Endothelial cell of umbilical vein (primary cell): ENCODE results near the gene SMYD4. TPM values are rescaled to one million over a fixed set of nuclear protein-coding genes. Genes with fewer than 3 reads are reported as not detected.

Experiments
- BruUV-seq: library from RNA; stranded (reverse); fragments of 400-500 nt; replicated peaks from 2 replicates; lab custom pipeline; 2021; lab: Mats Ljungman, UMichigan
- CTCF ChIA-PET: fragments of 300-600, 350-600 bp; sonication (Branson Sonifier 250); formaldehyde crosslinking; loops from one replicate; lab custom pipeline; 2021; ENCODE audit warnings: antibody characterized with exemption, inconsistent platforms; lab: Charles Lee
- POLR2A ChIA-PET: fragments of 300-600, 350-600 bp; sonication (Branson Sonifier 250); formaldehyde crosslinking; loops from one replicate; lab custom pipeline; 2021; ENCODE audit warnings: antibody characterized with exemption, inconsistent platforms; lab: Charles Lee
- DNase-seq: peaks from one replicate; pipeline ENCODE4 v3.0.0-alpha.2; 2011; ENCODE audit warnings: low read depth, low spot score
- FAIRE-seq: peaks from 2 replicates; lab custom pipeline; 2011; peaks lifted over from hg19 to GRCh38; lab: Jason Lieb, UNC
- H2AFZ ChIP-seq: 2 replicates; pipeline ENCODE4 v1.6.0; 2012; ENCODE audit warnings: low read depth, low read length, control low read depth, inconsistent platforms
- H3K27ac ChIP-seq: 2 replicates; pipeline ENCODE4 v1.5.1; 2011; ENCODE audit warnings: low read depth, mild to moderate bottlenecking, control low read depth, low read length, moderate library complexity; ENCODE audit not compliant: insufficient read depth
- H3K27me3 ChIP-seq, 2 experiments: 2 replicates each; pipeline versions ENCODE4 v1.6.0 to v1.6.1; 2011; ENCODE audit warnings: low read length in 2 of 2, mixed read lengths in 1 of 2; ENCODE audit not compliant: control insufficient read depth in 2 of 2, insufficient read depth in 2 of 2
- H3K36me3 ChIP-seq, 2 experiments: 2 replicates in 1 of 2; 3 replicates in 1 of 2; pipeline ENCODE4 v1.5.1; 2011; ENCODE audit warnings: low read length in 2 of 2, mild to moderate bottlenecking in 1 of 2, moderate library complexity in 1 of 2; ENCODE audit not compliant: control insufficient read depth in 2 of 2, insufficient read depth in 2 of 2; ENCODE audit errors: extremely low read depth in 1 of 2
- H3K4me1 ChIP-seq: 3 replicates; pipeline ENCODE4 v1.5.1; 2011; ENCODE audit warnings: mild to moderate bottlenecking, low read length; ENCODE audit not compliant: control insufficient read depth, insufficient read depth; ENCODE audit errors: extremely low read depth
- H3K4me2 ChIP-seq: 2 replicates; pipeline ENCODE4 v1.6.1; 2011; ENCODE audit warnings: low read length, control low read depth, mixed read lengths; ENCODE audit not compliant: insufficient read depth
- H3K4me3 ChIP-seq, 3 experiments: fragments of 200-600 bp in 1 of 3; sonication (generic), shearing (Covaris generic) in 1 of 3; replicated peaks in 1 of 3; 2 replicates each; pipeline ENCODE4 v1.5.1; 2011 to 2016; ENCODE audit warnings: control low read depth in 3 of 3, low read length in 3 of 3, mild to moderate bottlenecking in 2 of 3, inconsistent platforms in 1 of 3, low read depth in 1 of 3, moderate library complexity in 1 of 3; ENCODE audit not compliant: insufficient read depth in 1 of 3
- H3K79me2 ChIP-seq: 2 replicates; pipeline ENCODE4 v1.6.0; 2012; ENCODE audit warnings: low read length, inconsistent platforms; ENCODE audit not compliant: control insufficient read depth, insufficient read depth
- H3K9ac ChIP-seq: replicated peaks from 2 replicates; pipeline ENCODE3; 2011; ENCODE audit warnings: low read length, control low read depth; ENCODE audit not compliant: insufficient read depth; ENCODE audit errors: extremely low read depth
- H3K9me1 ChIP-seq: replicated peaks from 3 replicates; pipeline ENCODE4 v1.6.0; 2011; ENCODE audit warnings: mild to moderate bottlenecking, low read length; ENCODE audit not compliant: control insufficient read depth, insufficient read depth; ENCODE audit errors: extremely low read depth
- H3K9me3 ChIP-seq: replicated peaks from 2 replicates; pipeline ENCODE4 v1.5.1; 2012; ENCODE audit warnings: low read length, inconsistent platforms; ENCODE audit not compliant: control insufficient read depth, insufficient read depth
- H4K20me1 ChIP-seq: replicated peaks from 2 replicates; pipeline ENCODE3; 2011; ENCODE audit warnings: mild to moderate bottlenecking, low read length; ENCODE audit not compliant: control insufficient read depth, insufficient read depth; ENCODE audit errors: extremely low read depth
- EZH2 ChIP-seq: IDR thresholded peaks from 2 replicates; pipeline ENCODE4 v1.6.1; 2012; ENCODE audit warnings: borderline replicate concordance, low read depth, mild to moderate bottlenecking, moderate library complexity, low read length, inconsistent platforms; ENCODE audit not compliant: severe bottlenecking
- FOS ChIP-seq: IDR thresholded peaks from 2 replicates; pipeline ENCODE4 v1.6.1; 2011; ENCODE audit warnings: mild to moderate bottlenecking, low read length, moderate library complexity, borderline replicate concordance; ENCODE audit not compliant: insufficient read depth
- GATA2 ChIP-seq: IDR thresholded peaks from 2 replicates; pipeline ENCODE4 v1.7.0; 2011; ENCODE audit warnings: low read depth, mild to moderate bottlenecking, moderate library complexity, mixed read lengths, low read length; ENCODE audit not compliant: insufficient read length, insufficient read depth
- JUN ChIP-seq: IDR thresholded peaks from 2 replicates; pipeline ENCODE4 v1.6.1; 2011; ENCODE audit warnings: borderline replicate concordance, low read depth; ENCODE audit not compliant: insufficient read length, insufficient read depth
- MYC ChIP-seq: IDR thresholded peaks from one replicate; pipeline ENCODE4 v1.6.1; 2011; ENCODE audit warnings: mild to moderate bottlenecking, low read depth, low read length
- POLR2A ChIP-seq: IDR thresholded peaks from 2 replicates; pipeline ENCODE4 v1.6.1; 2012; ENCODE audit warnings: low read depth, mild to moderate bottlenecking, control low read depth, low read length
- POLR2AphosphoS5 ChIP-seq: IDR thresholded peaks from 2 replicates; pipeline ENCODE4 v1.6.1; 2012; ENCODE audit warnings: low read depth, mild to moderate bottlenecking, control low read depth, low read length, moderate library complexity; ENCODE audit not compliant: insufficient read depth
- dilution Hi-C: fragments of 300-500 bp; cut with MboI; formaldehyde crosslinking; loops from one replicate; pipeline ENCODE4 v1.15.0; 2019; ENCODE audit warnings: low sequenced_read_pairs; ENCODE audit not compliant: extremely low pct_ligation_motif_present
- intact Hi-C: fragments of 100-400 bp; cut with micrococcal nuclease; formaldehyde crosslinking; loops from one replicate; pipeline ENCODE4 v1.10.0; 2022
- polyA plus RNA-seq, 4 experiments: library from polyadenylated mRNA; depleted of rRNA in 3 of 4; stranded (reverse) in 3 of 4; unstranded in 1 of 4; fragments of >200 nt; gene quantifications; 2 replicates each; pipeline versions ENCODE4 v1.2.1 to v1.2.3, GENCODE V29; 2011 to 2012; ENCODE audit warnings: missing spikeins in 1 of 4
- total RNA-seq: library from RNA; stranded (reverse); gene quantifications from 2 replicates; pipeline ENCODE4 v1.2.3, GENCODE V29; 2021
- TF ChIP-seq, protein P1 (sequence below): IDR thresholded peaks from 2 replicates; pipeline ENCODE4 v1.6.1; 2011; ENCODE audit not compliant: insufficient read depth, insufficient read length
- TF ChIP-seq, protein P2 (sequence below), 2 donors: IDR thresholded peaks; 1 replicate in 1 of 2; 2 replicates in 1 of 2; pipeline ENCODE4 v1.5.1; 2011; ENCODE audit warnings: low read length in 2 of 2, mild to moderate bottlenecking in 2 of 2, moderate library complexity in 2 of 2, control low read depth in 1 of 2, inconsistent platforms in 1 of 2, low read depth in 1 of 2; ENCODE audit not compliant: insufficient read depth in 1 of 2; ENCODE audit errors: extremely low read depth in 1 of 2

The SMYD4 gene
- total and polyA plus RNA-seq, 2 donors (not counting 3 experiments of a cell fraction or from before 2014, with no cell fraction given): 6.0 to 14.6 TPM

DNA sequence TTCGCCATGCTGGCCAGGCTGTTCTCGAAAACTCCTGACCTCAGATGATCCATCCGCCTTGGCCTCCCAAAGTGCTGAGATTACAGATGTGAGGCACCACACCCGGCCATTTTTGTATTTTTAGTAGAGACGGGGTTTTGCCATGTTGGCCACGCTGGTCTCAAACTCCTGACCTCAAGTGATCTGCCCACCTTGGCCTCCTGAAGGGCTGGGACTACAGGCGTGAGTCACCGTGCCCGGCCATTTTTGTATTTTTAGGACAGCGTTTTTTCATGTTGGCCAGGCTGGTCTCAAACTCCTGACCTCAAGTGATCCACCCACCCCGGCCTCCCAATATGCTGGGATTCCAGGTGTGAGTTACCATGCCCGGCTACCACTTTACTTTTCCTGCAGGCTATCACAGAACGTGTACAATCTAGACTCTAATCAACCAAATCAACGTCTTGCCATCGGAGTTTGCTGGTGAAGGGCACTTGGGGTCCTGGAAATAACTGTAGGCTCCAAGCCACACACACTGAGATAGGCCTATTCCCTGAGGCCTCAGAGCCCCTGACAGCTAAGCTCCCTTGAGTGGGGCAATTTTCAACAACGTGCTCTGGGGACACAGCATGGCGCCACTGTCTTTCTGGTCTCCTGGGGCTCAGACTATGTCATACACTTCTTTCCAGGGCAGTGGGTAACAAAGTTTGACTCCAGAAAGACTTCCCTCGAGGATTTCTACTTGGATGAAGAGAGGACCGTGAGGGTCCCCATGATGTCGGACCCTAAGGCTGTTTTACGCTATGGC, 55.1 kb downstream of the SMYD4 start:
- DNase-seq (no peak), FAIRE-seq (no peak)
- Histone ChIP-seq H3K27me3 (no peaks in the 10 kb centered on the region), H3K36me3 (no peaks in the 10 kb centered on the region), H3K4me1 (peaks cover under 1% of the 10 kb centered on the region), H3K27ac (no peak overlapping the region), H3K9me1 (no peaks in the 10 kb centered on the region), H3K79me2 (no peaks in the 10 kb centered on the region), H2AFZ (no peak overlapping the region), H3K9me3 (no peaks in the 10 kb centered on the region), H3K4me2 (no peak overlapping the region), H3K4me3 (no peak overlapping the region), H3K9ac (no peak overlapping the region), H4K20me1 (no peaks in the 10 kb centered on the region)
- BruUV-seq: no TSS peak
- TF ChIP-seq, protein P1, sequence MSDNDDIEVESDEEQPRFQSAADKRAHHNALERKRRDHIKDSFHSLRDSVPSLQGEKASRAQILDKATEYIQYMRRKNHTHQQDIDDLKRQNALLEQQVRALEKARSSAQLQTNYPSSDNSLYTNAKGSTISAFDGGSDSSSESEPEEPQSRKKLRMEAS: no peak
- TF ChIP-seq POLR2AphosphoS5: no peak
- no peak for TF ChIP-seq POLR2A
- no peak for TF ChIP-seq JUN
- TF ChIP-seq, protein P2, sequence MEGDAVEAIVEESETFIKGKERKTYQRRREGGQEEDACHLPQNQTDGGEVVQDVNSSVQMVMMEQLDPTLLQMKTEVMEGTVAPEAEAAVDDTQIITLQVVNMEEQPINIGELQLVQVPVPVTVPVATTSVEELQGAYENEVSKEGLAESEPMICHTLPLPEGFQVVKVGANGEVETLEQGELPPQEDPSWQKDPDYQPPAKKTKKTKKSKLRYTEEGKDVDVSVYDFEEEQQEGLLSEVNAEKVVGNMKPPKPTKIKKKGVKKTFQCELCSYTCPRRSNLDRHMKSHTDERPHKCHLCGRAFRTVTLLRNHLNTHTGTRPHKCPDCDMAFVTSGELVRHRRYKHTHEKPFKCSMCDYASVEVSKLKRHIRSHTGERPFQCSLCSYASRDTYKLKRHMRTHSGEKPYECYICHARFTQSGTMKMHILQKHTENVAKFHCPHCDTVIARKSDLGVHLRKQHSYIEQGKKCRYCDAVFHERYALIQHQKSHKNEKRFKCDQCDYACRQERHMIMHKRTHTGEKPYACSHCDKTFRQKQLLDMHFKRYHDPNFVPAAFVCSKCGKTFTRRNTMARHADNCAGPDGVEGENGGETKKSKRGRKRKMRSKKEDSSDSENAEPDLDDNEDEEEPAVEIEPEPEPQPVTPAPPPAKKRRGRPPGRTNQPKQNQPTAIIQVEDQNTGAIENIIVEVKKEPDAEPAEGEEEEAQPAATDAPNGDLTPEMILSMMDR (IDR thresholded peaks at IDR 0.05; ENCODE audit: extremely low read depth in 1 of 2, insufficient read depth in 1 of 2, low read depth in 1 of 2, low read length in 2 of 2): no peak
- TF ChIP-seq EZH2: no peak
- TF ChIP-seq MYC: no peak
- no peak for TF ChIP-seq FOS
- TF ChIP-seq GATA2: no peak
- intact Hi-C loops: no loop called here
- CTCF ChIA-PET: interaction anchor here (1.4 to 2.1 kb wide), 3 partner anchors 9 to 53 kb away, joined by 4 to 10 read pairs (median 5); no protein-coding TSS in a partner anchor
- POLR2A ChIA-PET: interaction anchor here (1.9 kb wide), 1 partner anchor 58 kb away, joined by 6 read pairs; no protein-coding TSS in a partner anchor
- dilution Hi-C loops: no loop called here
